GM23338 (cell line): ENCODE results near the gene GPC5. TPM values are rescaled to one million over a fixed set of nuclear protein-coding genes. Genes with fewer than 3 reads are reported as not detected.

ENCODE experiments used
- ATAC-seq: fragments of 200-7000 bp; cut with Tn5 transposase; 3 replicates; pipeline ENCODE4 v1.9.1; 2020
- DNase-seq: peaks from one replicate; pipeline ENCODE4 v3.0.0-alpha.2; 2015; ENCODE audit warnings: low spot score
- H2AFZ ChIP-seq: fragments of 200-600 bp; sonication (generic); 2 replicates; pipeline ENCODE4 v1.8.0; 2016; ENCODE audit warnings: antibody characterized with exemption, mild to moderate bottlenecking, moderate library complexity
- H3F3A ChIP-seq: fragments of 200-600 bp; sonication (generic); replicated peaks from 2 replicates; pipeline ENCODE4 v1.8.0; 2017; ENCODE audit warnings: antibody characterized with exemption, mixed run types, low read depth
- H3K27ac ChIP-seq: fragments of 200-600 bp; sonication (generic); 2 replicates; pipeline ENCODE4 v1.6.1; 2016; ENCODE audit warnings: low read depth
- H3K27me3 ChIP-seq: fragments of 200-600 bp; sonication (generic); 2 replicates; pipeline ENCODE4 v1.8.0; 2016; ENCODE audit warnings: mild to moderate bottlenecking, mixed run types, moderate library complexity; ENCODE audit not compliant: insufficient read depth
- H3K36me3 ChIP-seq: fragments of 200-600 bp; sonication (generic); 2 replicates; pipeline ENCODE4 v1.8.0; 2016; ENCODE audit warnings: mild to moderate bottlenecking; ENCODE audit not compliant: insufficient read depth
- H3K4me1 ChIP-seq: fragments of 200-600 bp; sonication (generic); 2 replicates; pipeline ENCODE4 v1.8.0; 2016; ENCODE audit warnings: mild to moderate bottlenecking, moderate library complexity; ENCODE audit not compliant: insufficient read depth
- H3K4me2 ChIP-seq: fragments of 200-600 bp; sonication (generic); 2 replicates; pipeline ENCODE4 v1.7.1; 2017; ENCODE audit warnings: mixed run types
- H3K4me3 ChIP-seq: fragments of 200-600 bp; sonication (generic); 2 replicates; pipeline ENCODE4 v1.6.1; 2016; ENCODE audit warnings: mixed run types
- H3K79me2 ChIP-seq: fragments of 200-600 bp; sonication (generic); replicated peaks from 2 replicates; pipeline ENCODE4 v1.8.0; 2017; ENCODE audit warnings: mild to moderate bottlenecking; ENCODE audit not compliant: insufficient read depth
- H3K9me2 ChIP-seq: fragments of 200-600 bp; sonication (generic); 2 replicates; pipeline ENCODE4 v1.8.0; 2017; ENCODE audit not compliant: insufficient read depth
- H4K20me1 ChIP-seq: fragments of 200-600 bp; sonication (generic); replicated peaks from 2 replicates; pipeline ENCODE4 v1.8.0; 2017; ENCODE audit warnings: mild to moderate bottlenecking; ENCODE audit not compliant: insufficient read depth
- H3K27ac Mint-ChIP-seq: 2 replicates; pipeline ENCODE4 v1.8.0; 2020; ENCODE audit warnings: inconsistent platforms, mild to moderate bottlenecking, moderate library complexity, mixed read lengths
- H3K27me3 Mint-ChIP-seq: 3 replicates; pipeline ENCODE4 v1.8.0; 2022; ENCODE audit warnings: low read depth, mild to moderate bottlenecking, moderate library complexity, mixed read lengths, inconsistent platforms; ENCODE audit not compliant: insufficient read depth, poor library complexity
- H3K36me3 Mint-ChIP-seq: 3 replicates; pipeline ENCODE4 v1.8.0; 2021; ENCODE audit warnings: low read depth, mild to moderate bottlenecking, inconsistent platforms, moderate library complexity, mixed read lengths
- H3K4me1 Mint-ChIP-seq: 3 replicates; pipeline ENCODE4 v1.8.0; 2020; ENCODE audit warnings: mild to moderate bottlenecking, inconsistent platforms, mixed read lengths
- H3K4me3 Mint-ChIP-seq: 3 replicates; pipeline ENCODE4 v1.8.0; 2021; ENCODE audit warnings: moderate library complexity, mild to moderate bottlenecking, inconsistent platforms, mixed read lengths
- H3K9me3 Mint-ChIP-seq: 3 replicates; pipeline ENCODE4 v1.8.0; 2020; ENCODE audit warnings: moderate library complexity, mild to moderate bottlenecking, inconsistent platforms, mixed read lengths
- EZH2 ChIP-seq: fragments of 200-600 bp; sonication (generic); IDR thresholded peaks from one replicate; pipeline ENCODE4 v1.8.0; 2017; ENCODE audit warnings: antibody characterized with exemption, mild to moderate bottlenecking, low read depth; ENCODE audit not compliant: unreplicated experiment
- STAT1 ChIP-seq: IDR thresholded peaks from one replicate; pipeline ENCODE4 v1.6.1; 2016; ENCODE audit warnings: antibody characterized with exemption; ENCODE audit not compliant: unreplicated experiment
- polyA plus RNA-seq: library from polyadenylated mRNA; unstranded; fragments of >200 nt; fragmentation: Nextera tagmentation; extraction: Ambion mirVana; gene quantifications from 2 replicates; pipeline ENCODE4 v1.2.1, GENCODE V29; 2016
- total RNA-seq: library from RNA; depleted of rRNA; stranded (reverse); fragments of >200 nt; shearing (Covaris generic); gene quantifications from 2 replicates; pipeline ENCODE4 v1.2.3, GENCODE V29; 2014
- TF ChIP-seq, protein P1 (sequence below): fragments of 250-450 bp; sonication (Bioruptor Pico); IDR thresholded peaks from 2 replicates; pipeline ENCODE4 v1.5.0; 2020; ENCODE audit warnings: mild to moderate bottlenecking, moderate library complexity
- TF ChIP-seq, protein P2 (sequence below): IDR thresholded peaks from 2 replicates; pipeline ENCODE4 v1.6.1; 2016; ENCODE audit warnings: antibody characterized with exemption

GPC5 gene
- total and polyA plus RNA-seq, 2 experiments from 2014 or later = 0.95 to 1.1 TPM

- Mint-ChIP-seq H3K4me1 (peaks cover 8% of the 10 kb centered on the region; the same call in 2 of the 3 replicates), H3K27ac (peak overlapping the region; percentile 48; the same call in 1 of the 2 replicates), H3K36me3 (peaks cover 13% of the 10 kb centered on the region), H3K27me3 (peaks cover 5% of the 10 kb centered on the region), H3K4me3 (no peak overlapping the region), H3K9me3 (peaks cover 14% of the 10 kb centered on the region)
- Histone ChIP-seq H3K27ac (no peak overlapping the region), H3F3A (no peaks in the 10 kb centered on the region), H3K4me2 (no peak overlapping the region), H3K4me1 (peaks cover 10% of the 10 kb centered on the region), H3K4me3 (no peak overlapping the region), H4K20me1 (no peaks in the 10 kb centered on the region), H3K79me2 (no peaks in the 10 kb centered on the region), H3K36me3 (no peaks in the 10 kb centered on the region), H3K9me2 (no peaks in the 10 kb centered on the region), H3K27me3 (no peaks in the 10 kb centered on the region), H2AFZ (no peak overlapping the region)
- TF ChIP-seq EZH2 = no peak
- no peak for ATAC-seq
- DNase-seq = no peak
Observed at GRCh38 chr13:91520952-91521351, 122.5 kb downstream of the GPC5 start.

GRCh38 chr13:91523116-91523515 is 124.7 kb downstream of the GPC5 start:
- Histone ChIP-seq H3K27me3 (no peaks in the 10 kb centered on the region), H3K27ac (no peak overlapping the region), H3K4me1 (peaks cover 10% of the 10 kb centered on the region), H3K79me2 (no peaks in the 10 kb centered on the region), H3F3A (no peaks in the 10 kb centered on the region), H3K4me3 (no peak overlapping the region), H2AFZ (no peak overlapping the region), H3K36me3 (no peaks in the 10 kb centered on the region), H4K20me1 (no peaks in the 10 kb centered on the region), H3K4me2 (no peak overlapping the region), H3K9me2 (no peaks in the 10 kb centered on the region)
- DNase-seq (no peak), ATAC-seq (no peak)
- H3K4me3 Mint-ChIP-seq = no peak overlapping the region
- H3K36me3 Mint-ChIP-seq = peaks cover 3% of the 10 kb centered on the region; the same call in 1 of the 3 replicates
- H3K27me3 Mint-ChIP-seq = peaks cover 2% of the 10 kb centered on the region
- H3K27ac Mint-ChIP-seq = no peak overlapping the region
- TF ChIP-seq STAT1 = no peak
- TF ChIP-seq, protein P1, sequence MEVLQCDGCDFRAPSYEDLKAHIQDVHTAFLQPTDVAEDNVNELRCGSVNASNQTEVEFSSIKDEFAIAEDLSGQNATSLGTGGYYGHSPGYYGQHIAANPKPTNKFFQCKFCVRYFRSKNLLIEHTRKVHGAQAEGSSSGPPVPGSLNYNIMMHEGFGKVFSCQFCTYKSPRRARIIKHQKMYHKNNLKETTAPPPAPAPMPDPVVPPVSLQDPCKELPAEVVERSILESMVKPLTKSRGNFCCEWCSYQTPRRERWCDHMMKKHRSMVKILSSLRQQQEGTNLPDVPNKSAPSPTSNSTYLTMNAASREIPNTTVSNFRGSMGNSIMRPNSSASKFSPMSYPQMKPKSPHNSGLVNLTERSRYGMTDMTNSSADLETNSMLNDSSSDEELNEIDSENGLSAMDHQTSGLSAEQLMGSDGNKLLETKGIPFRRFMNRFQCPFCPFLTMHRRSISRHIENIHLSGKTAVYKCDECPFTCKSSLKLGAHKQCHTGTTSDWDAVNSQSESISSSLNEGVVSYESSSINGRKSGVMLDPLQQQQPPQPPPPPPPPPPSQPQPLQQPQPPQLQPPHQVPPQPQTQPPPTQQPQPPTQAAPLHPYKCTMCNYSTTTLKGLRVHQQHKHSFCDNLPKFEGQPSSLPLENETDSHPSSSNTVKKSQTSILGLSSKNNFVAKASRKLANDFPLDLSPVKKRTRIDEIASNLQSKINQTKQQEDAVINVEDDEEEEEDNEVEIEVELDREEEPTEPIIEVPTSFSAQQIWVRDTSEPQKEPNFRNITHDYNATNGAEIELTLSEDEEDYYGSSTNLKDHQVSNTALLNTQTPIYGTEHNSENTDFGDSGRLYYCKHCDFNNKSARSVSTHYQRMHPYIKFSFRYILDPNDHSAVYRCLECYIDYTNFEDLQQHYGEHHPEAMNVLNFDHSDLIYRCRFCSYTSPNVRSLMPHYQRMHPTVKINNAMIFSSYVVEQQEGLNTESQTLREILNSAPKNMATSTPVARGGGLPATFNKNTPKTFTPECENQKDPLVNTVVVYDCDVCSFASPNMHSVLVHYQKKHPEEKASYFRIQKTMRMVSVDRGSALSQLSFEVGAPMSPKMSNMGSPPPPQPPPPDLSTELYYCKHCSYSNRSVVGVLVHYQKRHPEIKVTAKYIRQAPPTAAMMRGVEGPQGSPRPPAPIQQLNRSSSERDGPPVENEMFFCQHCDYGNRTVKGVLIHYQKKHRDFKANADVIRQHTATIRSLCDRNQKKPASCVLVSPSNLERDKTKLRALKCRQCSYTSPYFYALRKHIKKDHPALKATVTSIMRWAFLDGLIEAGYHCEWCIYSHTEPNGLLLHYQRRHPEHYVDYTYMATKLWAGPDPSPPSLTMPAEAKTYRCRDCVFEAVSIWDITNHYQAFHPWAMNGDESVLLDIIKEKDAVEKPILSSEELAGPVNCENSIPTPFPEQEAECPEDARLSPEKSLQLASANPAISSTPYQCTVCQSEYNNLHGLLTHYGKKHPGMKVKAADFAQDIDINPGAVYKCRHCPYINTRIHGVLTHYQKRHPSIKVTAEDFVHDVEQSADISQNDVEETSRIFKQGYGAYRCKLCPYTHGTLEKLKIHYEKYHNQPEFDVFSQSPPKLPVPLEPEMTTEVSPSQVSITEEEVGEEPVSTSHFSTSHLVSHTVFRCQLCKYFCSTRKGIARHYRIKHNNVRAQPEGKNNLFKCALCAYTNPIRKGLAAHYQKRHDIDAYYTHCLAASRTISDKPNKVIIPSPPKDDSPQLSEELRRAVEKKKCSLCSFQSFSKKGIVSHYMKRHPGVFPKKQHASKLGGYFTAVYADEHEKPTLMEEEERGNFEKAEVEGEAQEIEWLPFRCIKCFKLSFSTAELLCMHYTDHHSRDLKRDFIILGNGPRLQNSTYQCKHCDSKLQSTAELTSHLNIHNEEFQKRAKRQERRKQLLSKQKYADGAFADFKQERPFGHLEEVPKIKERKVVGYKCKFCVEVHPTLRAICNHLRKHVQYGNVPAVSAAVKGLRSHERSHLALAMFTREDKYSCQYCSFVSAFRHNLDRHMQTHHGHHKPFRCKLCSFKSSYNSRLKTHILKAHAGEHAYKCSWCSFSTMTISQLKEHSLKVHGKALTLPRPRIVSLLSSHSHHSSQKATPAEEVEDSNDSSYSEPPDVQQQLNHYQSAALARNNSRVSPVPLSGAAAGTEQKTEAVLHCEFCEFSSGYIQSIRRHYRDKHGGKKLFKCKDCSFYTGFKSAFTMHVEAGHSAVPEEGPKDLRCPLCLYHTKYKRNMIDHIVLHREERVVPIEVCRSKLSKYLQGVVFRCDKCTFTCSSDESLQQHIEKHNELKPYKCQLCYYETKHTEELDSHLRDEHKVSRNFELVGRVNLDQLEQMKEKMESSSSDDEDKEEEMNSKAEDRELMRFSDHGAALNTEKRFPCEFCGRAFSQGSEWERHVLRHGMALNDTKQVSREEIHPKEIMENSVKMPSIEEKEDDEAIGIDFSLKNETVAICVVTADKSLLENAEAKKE (CRISPR knock-in tag) = no peak
- TF ChIP-seq, protein P2, sequence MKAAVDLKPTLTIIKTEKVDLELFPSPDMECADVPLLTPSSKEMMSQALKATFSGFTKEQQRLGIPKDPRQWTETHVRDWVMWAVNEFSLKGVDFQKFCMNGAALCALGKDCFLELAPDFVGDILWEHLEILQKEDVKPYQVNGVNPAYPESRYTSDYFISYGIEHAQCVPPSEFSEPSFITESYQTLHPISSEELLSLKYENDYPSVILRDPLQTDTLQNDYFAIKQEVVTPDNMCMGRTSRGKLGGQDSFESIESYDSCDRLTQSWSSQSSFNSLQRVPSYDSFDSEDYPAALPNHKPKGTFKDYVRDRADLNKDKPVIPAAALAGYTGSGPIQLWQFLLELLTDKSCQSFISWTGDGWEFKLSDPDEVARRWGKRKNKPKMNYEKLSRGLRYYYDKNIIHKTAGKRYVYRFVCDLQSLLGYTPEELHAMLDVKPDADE = no peak
- H3K4me1 Mint-ChIP-seq = peaks cover 8% of the 10 kb centered on the region; the same call in 2 of the 3 replicates
- peaks cover 6% of the 10 kb centered on the region; the same call in 1 of the 3 replicates for H3K9me3 Mint-ChIP-seq
